Measurements from ENCODE around the gene SHISA6.

SHISA6 gene

DNA sequence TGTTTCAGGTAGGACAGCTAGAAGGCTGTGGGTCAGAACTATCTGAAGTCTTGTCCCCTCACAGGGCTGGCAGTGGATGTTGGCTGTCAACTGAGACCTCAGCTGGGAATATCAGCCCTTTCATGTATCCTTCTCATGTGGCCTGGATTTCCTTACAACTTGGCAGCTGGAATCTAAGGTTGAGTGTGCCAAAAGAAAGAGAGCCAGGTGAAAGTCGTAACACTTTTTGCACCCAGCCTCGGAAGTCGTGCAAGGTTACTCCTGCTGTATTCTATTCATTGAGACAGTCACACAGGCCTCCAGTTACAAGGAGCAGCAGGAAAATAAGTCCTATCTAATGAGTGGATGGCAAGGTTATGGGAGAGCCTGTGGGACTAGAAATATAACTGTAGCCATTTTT lies 304.7 kb downstream of the SHISA6 start:
- DNase-seq: no peak

DNA sequence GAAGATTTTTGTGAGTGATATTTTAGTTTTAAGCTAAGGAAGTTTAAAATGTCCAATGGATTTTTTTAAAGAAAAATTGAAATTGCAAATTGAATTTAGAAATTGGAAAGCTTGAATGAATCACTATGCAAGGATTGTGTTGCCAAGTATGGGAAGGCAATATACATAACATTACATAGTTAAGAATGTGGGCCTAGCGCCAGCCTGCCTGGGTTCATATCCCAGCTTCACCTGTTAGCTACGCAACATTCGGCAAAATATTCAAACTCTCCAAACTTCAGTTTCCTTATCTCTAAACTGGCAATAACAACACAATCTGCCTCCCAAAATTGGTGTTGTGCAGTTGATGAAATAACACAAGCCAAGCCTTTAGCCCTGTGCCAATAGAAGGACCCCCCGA lies 306.8 kb downstream of the SHISA6 start:
- DNase-seq: no peak

DNA sequence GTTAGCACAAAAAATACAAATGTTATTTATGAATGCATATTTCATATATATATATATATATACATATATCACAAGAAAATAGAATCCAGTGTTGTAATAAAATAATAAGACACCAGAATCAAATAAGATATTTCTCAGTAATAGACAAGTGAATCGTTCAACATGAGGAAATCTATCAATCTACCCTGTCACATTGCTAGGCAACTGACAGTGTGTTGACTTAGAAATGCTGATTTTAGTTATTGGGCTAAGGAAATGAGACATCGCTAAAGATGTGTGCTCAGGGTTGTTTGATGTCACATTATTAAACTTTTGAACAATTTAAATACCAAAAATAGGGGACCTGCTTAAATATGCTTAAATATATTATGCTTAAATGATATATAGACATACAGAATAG lies 307.4 kb downstream of the SHISA6 start:
- no peak for DNase-seq

DNA sequence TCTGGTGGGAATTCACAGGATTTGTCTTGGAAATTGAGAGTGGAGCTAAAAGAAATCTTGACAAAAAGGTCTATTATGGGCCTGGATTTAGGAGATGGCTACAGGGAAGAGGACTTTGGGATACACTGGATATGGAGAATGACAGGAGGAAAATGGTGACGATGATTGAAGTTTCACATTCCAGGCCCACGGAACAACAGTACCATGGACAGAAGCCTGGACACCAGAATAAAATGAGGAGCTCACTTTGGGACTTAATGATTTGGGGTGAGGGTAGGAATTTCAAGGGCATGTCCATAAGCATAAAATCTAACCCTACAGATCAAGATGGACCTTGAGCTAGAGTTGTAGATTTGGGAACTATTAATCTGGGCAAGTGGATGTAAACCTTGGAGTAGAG lies 309.4 kb downstream of the SHISA6 start:
- DNase-seq: no peak

DNA sequence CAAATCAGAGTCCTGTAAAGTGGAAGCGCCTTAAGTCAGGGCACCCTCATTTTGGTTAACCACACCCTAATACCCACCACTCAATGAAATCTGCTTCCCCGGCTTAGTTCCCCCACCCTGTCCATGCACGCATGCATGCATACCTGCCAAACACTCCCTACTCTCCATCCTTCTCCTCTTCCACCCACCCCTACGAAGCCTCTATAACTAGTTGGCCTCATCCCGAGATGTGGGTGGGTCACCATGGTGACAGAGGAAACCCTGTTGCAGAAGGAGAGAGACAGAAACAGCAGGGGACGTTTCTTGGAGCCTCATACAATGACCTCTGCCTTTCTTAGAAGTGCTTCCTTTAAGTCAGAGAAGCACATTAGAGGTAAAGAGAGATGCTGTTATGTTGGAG lies 310.4 kb downstream of the SHISA6 start:
- no peak for DNase-seq

DNA sequence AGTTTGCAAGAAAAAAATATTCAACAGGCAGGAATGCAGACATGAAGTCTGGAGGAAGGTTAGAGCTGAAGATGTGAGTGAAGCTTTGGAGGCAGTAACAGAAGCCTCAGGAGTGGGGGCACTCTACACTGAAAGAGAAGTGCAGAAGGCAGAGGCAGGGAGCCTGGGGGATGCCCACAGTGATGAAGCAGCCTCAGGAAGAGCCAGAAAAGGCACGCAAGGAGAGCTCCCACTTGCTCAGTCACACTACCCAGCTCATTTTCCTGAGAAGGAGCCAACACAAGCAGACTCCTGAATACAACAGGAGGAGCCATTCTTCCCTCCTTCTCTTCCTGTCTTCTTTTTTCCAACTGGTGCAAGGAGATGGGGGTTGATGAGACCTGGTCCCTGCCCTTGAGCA lies 312.1 kb downstream of the SHISA6 start:
- no peak for DNase-seq

DNA sequence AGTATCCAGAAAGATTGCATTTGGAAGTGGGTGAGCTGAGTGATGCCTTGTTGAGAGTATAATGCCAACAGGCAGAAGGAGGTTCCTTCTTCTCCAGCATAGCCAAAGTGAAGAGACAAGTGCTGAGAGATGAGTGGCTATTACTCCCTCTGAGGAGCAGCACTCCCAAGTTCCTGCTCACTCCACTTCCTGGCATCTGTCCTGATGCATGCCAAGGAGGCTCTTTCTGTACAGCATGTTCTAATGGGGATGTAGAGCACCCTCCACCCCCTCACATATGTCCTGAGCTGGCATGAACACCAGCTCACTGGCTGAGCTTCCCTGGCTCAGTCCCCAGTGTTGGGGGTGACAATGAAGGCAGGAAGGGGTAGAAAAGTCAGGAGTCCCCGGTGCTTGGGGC lies 313.0 kb downstream of the SHISA6 start:
- DNase-seq: no peak

DNA sequence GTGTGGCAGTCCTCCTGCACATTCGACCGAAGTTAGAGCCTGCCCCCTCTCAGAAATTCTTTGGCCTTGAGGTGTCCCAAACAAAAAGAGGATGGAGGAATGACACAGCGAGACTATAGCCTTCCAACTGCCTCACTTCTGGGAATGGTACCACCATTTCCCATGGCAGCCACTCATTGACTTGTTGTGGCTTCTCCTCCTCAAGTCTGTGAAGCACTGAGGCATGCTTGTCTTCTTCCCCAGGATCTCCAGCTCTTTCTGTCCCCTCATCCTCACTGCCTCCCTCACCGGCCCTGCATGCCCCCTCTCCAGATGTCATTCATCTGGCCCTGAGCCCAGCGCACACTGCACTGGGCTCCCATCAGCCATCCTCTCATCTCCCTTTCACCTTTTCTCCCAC lies 313.5 kb downstream of the SHISA6 start:
- no peak for DNase-seq

DNA sequence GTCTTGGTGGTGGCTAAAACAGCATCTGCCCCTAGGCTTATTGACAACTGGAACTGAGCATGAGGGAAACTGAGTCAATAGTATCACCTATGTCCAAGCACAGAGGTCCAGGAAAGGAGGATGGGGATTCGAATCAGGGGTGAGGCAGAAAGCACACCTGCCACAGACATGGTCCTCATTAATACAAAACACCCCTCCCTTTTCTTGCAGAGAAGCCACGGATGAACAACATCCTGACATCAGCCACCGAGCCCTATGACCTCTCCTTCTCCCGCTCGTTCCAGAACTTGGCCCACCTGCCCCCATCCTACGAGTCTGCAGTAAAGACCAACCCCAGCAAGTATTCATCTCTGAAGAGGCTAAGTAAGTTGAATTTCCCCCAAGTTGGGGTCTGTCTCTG lies 314.5 kb downstream of the SHISA6 start:
- no peak for DNase-seq

DNA sequence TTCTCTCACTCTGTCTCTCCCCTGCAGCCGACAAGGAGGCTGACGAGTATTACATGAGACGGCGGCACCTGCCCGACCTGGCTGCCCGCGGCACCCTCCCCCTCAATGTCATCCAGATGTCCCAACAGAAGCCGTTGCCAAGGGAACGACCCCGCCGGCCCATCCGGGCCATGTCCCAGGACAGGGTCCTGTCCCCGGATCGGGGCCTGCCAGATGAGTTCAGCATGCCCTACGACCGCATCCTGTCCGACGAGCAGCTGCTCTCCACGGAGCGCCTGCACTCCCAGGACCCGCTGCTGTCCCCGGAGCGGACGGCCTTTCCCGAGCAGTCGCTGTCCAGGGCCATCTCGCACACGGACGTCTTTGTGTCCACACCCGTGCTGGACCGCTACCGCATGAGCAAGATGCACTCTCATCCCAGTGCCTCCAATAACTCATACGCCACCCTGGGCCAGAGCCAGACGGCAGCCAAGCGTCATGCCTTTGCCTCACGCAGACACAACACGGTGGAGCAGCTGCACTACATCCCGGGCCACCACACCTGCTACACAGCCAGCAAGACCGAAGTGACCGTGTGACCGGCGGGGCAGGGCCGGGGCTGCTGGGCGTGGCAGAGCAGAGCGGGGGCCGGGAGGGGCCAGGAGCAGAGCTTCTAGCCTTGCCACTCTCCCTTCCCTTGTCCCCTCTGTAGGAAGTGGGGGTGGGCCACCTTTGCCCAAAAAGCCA lies 316.9 kb downstream of the SHISA6 start:
- no peak for DNase-seq

DNA sequence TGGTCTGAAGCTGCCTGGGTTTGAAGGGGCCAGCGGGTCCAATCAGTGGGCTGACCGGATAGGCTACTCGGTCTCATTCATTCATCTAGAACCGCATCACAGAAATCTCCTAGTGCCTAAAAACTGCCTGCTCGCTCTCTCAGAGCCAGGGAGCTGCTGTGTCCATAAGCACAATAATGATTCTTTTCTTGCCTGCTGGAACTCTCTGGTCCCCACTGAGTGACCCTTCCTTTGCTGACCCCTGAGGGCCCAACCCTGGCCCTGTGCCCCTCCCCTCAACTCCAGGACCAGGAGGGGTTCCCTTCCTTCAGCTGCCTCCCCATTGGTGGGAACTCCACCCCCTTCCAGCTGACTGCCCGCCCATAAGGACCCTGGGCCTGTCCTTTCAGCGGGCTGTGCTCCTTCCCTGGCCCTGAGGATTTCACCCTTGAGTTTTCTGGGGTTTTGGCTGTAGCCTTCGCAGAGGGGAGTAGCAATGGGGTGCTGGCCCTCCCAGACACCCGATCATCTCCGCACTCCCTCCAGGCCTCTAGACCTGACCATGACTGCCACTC lies 317.7 kb downstream of the SHISA6 start:
- no peak for DNase-seq

DNA sequence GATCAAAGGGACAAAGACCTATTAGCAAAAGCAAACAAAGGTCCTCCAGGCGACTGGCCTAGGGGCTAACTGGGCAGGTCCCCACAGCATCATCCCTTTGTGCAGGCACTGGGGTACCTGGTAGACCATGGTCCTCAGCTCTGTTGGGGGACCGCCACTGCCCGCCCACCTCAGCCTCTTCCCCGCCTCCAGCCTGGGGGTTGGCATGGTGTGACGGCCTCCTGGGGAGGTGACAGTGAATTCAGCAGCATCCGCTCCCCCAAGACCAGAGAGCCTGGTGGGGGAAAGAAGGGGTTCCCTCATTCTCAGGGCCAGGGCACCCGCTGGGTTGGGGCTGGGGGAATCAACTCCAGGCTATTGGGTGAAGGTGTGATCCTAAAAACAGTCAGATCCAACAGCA lies 318.6 kb downstream of the SHISA6 start:
- DNase-seq: no peak

DNA sequence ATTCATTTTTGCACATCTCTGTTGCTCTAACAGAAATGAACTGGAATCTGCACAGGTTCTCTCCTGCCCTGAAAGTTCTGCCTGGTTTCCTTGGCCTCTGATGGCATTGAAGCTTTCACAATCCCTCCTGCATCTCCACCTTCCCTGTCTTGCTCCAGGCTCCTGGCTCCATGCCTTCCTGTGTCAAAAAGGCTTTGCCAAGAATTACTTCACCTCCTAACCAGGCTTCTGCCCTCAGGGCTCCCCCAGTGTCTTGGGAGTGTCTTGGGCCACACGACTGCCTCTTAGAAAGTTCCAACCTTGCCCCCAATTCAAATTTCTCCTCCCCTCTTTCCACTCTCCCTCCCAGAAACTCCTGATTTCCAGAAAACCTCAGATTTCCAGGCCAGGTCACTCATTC lies 320.3 kb downstream of the SHISA6 start:
- DNase-seq: no peak

DNA sequence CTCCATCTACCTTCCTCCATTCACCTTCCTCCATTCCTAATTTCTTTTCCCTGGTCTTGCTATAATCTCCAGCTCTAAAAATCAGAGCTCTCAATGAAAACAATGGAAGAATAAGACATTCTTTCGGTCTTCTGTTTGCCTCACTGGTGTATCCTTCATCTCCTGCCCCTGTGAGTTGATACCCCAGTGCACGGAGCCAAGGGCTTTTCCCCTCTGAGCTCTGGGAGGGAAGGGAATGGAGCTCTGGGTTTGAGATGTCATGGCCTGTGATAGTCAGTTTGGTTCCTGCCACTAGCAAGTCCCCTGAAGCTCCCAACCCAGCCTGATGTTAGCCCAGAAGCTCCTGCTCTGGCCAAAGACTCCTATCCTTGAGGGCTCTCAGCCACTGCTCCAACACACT lies 320.7 kb downstream of the SHISA6 start:
- DNase-seq: no peak

DNA sequence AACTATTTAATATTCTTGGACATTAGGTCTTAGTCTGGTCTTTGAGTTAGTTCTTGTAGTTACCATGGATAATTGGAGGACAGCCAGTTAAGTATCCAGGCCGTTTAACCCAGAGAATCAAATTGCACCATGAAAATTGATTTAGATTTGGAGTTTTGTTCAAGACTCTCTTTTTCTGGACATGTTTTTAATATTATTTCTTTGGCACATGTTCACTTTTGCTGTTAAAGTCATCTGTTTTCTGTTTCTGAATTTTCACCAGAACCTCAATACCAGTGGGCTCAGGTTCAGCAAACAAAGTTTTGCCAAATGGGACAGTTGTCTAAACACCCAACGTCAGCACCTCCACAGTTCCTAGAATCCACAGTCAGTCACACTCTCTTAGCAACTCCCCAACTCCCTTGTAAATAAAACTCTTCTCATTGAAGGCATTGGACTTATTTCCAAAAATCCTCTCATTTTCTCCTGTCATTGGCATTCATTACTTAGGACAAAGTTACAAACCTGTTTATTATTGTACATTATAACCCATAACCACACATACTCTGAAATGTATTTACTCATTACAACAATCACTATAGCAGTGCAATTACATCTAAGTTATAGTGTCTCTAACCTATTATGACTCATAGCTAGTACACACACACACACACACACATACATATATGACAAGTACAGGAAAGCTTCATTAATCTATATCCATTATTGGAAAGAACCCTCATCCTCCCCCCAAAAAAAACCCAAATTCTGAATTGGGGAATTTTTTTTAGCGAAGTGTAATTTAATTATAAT lies 323.8 kb downstream of the SHISA6 start:
- no peak for DNase-seq

DNA sequence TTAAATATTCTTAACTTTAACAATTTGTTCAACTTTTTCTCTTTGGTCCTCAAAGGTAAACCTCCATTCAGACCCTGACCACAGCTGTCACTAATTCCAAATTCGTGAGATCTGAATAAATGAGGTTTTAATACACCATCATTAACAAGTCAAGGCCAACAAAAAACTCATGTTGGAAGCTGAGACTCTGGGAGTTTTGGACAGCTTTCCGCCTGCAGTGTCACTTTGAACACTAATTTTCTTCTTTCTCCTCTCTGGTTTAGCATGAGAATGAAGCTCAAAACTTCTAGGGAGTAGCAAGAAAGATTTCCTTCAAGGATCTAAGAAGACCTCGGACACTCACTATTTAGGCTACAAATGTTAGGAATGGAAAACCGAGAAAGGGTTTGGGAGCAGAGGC lies 324.6 kb downstream of the SHISA6 start:
- no peak for DNase-seq

DNA sequence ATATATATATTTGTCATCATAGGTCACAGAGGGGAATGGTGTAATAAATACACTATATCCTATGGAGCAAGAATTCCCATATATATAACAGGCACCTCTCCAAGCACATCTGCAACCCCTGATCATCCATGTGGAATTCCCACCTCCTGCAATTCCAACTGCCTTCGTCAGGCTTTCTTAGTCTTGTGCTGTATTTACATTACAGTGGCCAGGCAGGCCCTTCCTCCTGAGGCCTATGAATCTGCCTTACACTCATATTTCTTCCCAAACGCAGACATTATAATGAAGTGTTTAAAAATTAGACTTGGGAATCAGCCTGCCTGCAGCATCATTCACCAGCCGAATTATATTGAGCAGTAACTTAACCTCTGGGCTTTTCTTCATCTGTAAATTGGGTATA lies 338.0 kb downstream of the SHISA6 start:
- no peak for DNase-seq

DNA sequence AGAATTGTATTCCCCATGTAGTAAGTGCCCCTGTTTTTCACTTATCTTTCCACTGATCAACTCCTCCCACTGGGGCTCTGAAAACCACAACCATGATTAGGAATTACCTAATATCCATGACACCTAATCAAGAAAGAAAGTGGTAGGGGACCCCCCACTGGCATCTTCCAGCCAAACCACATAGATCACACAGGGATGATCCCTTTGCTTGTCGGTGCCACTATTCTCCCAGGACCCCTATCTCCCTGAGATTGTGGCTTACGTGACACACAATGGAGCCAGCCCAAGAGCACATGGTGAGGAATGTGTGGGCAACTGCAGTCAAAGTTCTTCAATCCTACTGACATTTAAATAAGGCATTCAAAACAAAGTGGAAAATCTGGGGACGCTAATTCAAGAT lies 339.7 kb downstream of the SHISA6 start:
- DNase-seq: no peak

DNA sequence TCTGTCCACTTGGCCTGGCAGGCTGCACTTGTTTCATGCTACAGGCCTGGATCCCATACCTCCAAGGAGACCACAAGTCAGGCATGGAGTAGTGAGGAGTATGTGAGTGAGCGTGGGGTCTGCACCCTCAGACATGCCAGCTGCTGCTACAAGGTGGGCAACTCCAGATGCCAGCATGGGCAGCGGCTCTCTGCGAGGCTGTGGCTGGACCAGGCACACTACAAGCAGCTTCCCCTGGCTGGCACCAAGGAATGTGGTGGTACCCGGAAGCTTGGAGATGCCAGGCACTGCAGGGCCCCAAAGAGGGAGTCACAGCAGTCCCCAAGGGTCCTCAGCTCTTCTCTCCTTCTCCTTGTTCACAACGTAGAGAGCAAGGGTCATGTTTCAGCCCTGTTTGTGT lies 341.2 kb downstream of the SHISA6 start:
- no peak for DNase-seq

DNA sequence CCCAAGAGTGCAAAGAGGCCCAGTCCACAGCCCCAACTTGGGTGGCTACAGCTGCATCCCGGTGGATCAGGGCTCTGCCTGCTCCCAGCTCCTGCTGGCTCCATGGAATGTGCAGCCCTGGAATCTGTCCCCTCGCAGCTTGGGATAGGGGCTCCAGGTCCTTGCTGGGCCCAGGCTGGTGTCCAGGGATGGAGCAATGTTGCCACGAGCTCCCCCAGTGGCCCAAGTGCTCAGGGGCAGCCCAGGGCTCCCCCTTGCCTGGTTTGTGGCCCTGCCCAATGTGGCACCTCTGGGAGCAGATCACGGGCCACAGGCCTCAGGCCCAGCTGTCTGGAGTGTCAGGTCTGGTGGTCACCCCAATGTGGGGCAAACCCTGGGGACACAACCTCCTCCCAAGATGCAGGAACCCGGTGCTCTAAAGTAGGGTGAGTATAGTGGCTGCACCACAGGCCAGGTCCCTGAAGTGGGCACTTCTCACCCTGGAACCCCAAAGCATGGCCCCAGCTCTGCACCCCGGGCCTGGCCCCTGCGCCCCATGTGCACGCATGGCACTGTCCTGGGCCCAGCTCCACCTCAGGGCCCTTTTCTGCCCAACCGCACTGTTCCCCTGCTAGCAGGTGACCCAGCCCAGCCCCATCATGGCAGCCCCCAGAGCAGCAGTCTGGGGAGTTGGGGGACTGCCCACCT lies 342.4 kb downstream of the SHISA6 start:
- DNase-seq: no peak

DNA sequence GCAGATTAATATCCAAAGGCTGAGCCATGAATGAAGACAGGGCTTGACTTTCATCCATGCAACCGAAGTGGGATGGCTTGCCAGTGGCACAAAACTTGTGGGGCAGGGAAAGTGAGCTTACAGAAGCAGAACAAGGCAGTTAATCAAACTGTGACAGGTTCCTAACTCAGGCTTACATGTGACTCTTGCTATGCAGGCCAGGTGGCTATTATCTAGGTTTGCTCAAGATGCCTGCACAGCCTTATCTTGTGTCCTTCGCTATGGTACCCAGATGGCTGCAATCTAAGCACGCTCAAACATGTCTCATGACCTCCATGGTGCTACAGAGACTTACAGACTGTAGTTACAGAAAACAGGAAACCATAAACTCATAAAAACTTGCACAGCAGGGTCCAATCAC lies 348.7 kb downstream of the SHISA6 start:
- DNase-seq: no peak

DNA sequence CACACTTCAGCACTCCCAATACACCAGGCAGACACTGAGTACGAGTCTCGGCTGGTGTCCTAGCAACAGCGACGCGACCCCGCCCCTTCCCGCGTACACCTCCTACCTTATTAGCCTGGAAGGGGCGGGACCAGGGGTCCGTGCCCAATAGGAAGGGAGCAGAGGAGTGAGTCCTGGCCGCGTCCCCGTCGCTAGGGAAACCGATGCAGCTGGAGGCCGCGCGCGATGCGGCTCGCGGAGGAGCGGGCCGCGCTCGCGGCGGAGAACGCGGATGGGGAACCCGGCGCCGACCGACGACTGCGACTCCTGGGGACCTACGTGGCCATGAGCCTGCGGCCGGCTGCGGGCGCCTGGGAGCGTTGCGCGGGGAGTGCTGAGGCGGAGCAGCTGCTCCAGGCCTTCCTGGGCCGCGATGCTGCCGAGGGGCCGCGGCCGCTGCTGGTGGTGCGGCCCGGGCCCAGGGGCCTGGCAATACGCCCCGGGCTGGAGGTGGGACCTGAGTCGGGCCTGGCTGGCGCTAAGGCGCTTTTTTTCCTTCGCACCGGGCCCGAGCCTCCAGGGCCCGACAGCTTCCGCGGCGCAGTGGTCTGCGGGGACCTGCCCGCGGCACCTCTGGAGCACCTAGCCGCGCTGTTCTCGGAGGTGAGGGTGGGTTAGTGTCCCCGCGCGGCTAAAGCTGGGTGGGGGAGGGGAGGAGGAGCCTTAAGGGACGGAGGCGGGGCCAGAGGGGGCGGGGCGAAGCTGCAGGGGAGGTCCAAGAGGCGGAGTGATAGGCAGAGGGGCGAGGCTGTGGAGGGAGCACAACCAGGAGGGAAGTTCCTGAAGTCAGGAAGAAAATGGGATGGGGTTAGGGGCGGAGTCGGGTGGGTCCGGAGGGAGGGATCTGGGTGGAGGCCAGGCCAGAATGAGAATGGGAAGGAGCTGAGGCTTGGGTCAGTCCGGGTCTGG lies 357.5 kb downstream of the SHISA6 start, which contains the start of gene DNAH9:
Gene DNAH9, plus strand, starts transcription at position 197 of the 948 bp plus-strand sequence. Its CDS starts 29 bp downstream, at position 226.
- no peak for DNase-seq
